OCI-LY7 (cell line): ENCODE results near the gene ABCD3. TPM values are rescaled to one million over a fixed set of nuclear protein-coding genes. Genes with fewer than 3 reads are reported as not detected.

Experiments
- BruUV-seq: library from RNA; stranded (reverse); fragments of 400-500 nt; replicated peaks from 2 replicates; lab custom pipeline; 2021; lab: Mats Ljungman, UMichigan
- CTCF ChIA-PET: fragments of 300-600 bp; sonication (Branson Sonifier 250); formaldehyde crosslinking; loops from one replicate; lab custom pipeline; 2022; ENCODE audit warnings: antibody characterized with exemption; ENCODE audit not compliant: unreplicated experiment; lab: Charles Lee
- POLR2A ChIA-PET: fragments of 300-600 bp; sonication (Branson Sonifier 250); formaldehyde crosslinking; loops from one replicate; lab custom pipeline; 2022; ENCODE audit warnings: antibody characterized with exemption; lab: Charles Lee
- DNase-seq: peaks from one replicate; pipeline ENCODE4 v3.0.0-alpha.2; 2015; ENCODE audit warnings: low spot score
- H2AFZ ChIP-seq: fragments of 200-600 bp; sonication (generic), shearing (Covaris generic); 2 replicates; pipeline ENCODE4 v1.6.1; 2014; ENCODE audit warnings: mild to moderate bottlenecking, antibody characterized with exemption, low read length, moderate library complexity
- H3K27ac ChIP-seq: fragments of 200-600 bp; sonication (generic); 2 replicates; pipeline ENCODE4 v1.5.1; 2014; ENCODE audit warnings: mixed run types, low read depth, mild to moderate bottlenecking, moderate library complexity, low read length, inconsistent platforms; ENCODE audit not compliant: poor library complexity, severe bottlenecking
- H3K36me3 ChIP-seq: fragments of 200-600 bp; sonication (generic); 2 replicates; pipeline ENCODE4 v1.6.1; 2014; ENCODE audit warnings: mild to moderate bottlenecking, antibody characterized with exemption, low read length, moderate library complexity, mixed read lengths; ENCODE audit not compliant: insufficient read depth
- H3K4me1 ChIP-seq: fragments of 200-600 bp; sonication (generic); 2 replicates; pipeline ENCODE4 v1.5.1; 2014; ENCODE audit warnings: mild to moderate bottlenecking, low read length; ENCODE audit not compliant: insufficient read depth, poor library complexity, severe bottlenecking
- H3K4me2 ChIP-seq: fragments of 200-600 bp; sonication (generic); 2 replicates; pipeline ENCODE4 v1.6.1; 2014; ENCODE audit warnings: mild to moderate bottlenecking, low read length
- H3K4me3 ChIP-seq: fragments of 200-600 bp; sonication (generic); 2 replicates; pipeline ENCODE4 v1.5.1; 2014; ENCODE audit warnings: mild to moderate bottlenecking, low read depth, low read length; ENCODE audit not compliant: poor library complexity, severe bottlenecking
- H3K79me2 ChIP-seq: fragments of 200-600 bp; sonication (generic); 2 replicates; pipeline ENCODE4 v1.6.1; 2016; ENCODE audit warnings: low read depth, mild to moderate bottlenecking, low read length, moderate library complexity, mixed read lengths; ENCODE audit not compliant: insufficient read depth
- H3K9me2 ChIP-seq: fragments of 200-600 bp; sonication (generic); 2 replicates; pipeline ENCODE4 v1.6.1; 2016; ENCODE audit warnings: mild to moderate bottlenecking, low read length, mixed read lengths; ENCODE audit not compliant: insufficient read depth
- H3K9me3 ChIP-seq: fragments of 200-600 bp; sonication (generic); 2 replicates; pipeline ENCODE4 v1.6.1; 2014; ENCODE audit warnings: mild to moderate bottlenecking, mixed run types, low read length, mixed read lengths
- H4K20me1 ChIP-seq: fragments of 200-600 bp; sonication (generic); 2 replicates; pipeline ENCODE4 v1.6.1; 2014; ENCODE audit warnings: mild to moderate bottlenecking, antibody characterized with exemption, low read length, moderate library complexity, mixed read lengths; ENCODE audit not compliant: insufficient read depth
- EZH2phosphoT487 ChIP-seq: fragments of 200-600 bp; sonication (generic); IDR thresholded peaks from 2 replicates; pipeline ENCODE4 v1.6.1; 2018; ENCODE audit warnings: low read depth, borderline replicate concordance, mild to moderate bottlenecking, mixed run types, antibody characterized with exemption, low read length, moderate library complexity, mixed read lengths
- intact Hi-C: fragments of 100-400 bp; cut with micrococcal nuclease; formaldehyde crosslinking; loops from one replicate; pipeline ENCODE4 v1.10.0; 2022; ENCODE audit not compliant: unreplicated experiment
- total RNA-seq, 2 experiments: library from RNA; depleted of rRNA in 1 of 2; stranded (reverse); fragments of >200 nt in 1 of 2; shearing (Covaris generic) in 1 of 2; gene quantifications; 2 replicates each; pipeline ENCODE4 v1.2.3, GENCODE V29; 2014 to 2022
- TF ChIP-seq, protein P1 (sequence below): fragments of 200-600 bp; sonication (generic); conservative IDR thresholded peaks from 2 replicates; pipeline ENCODE4 v1.5.1; 2014; ENCODE audit warnings: mild to moderate bottlenecking, antibody characterized with exemption, low read length, moderate library complexity, mixed read lengths

Gene ABCD3
- total RNA-seq, 2 experiments from 2014 or later, result 18.3 to 33.8 TPM

DNA sequence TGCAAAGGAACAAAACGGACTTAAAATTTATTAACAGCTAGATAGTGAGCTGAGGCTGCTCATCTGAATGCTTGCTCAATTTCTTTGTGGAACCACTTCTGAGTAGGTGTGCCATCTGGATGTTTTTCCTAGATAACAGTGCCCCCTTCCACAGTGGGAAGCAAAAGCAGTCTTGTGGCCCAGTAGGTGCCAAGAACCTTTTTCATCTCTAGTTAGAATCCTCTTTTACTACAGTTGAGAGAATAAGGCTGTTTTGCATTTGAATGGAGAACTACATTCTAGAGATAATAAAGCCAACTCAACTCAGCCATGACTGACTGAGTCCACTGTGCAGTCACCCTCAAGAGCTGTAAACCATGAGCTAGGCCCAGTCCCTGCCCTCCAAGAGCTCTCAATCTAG is 110.1 kb downstream of the ABCD3 start:
- DNase-seq, result no peak
- Histone ChIP-seq H3K4me3 (no peak overlapping the region), H3K9me2 (no peaks in the 10 kb centered on the region), H3K4me2 (no peak overlapping the region), H3K27ac (no peak overlapping the region), H4K20me1 (no peaks in the 10 kb centered on the region), H3K4me1 (no peaks in the 10 kb centered on the region), H3K79me2 (no peaks in the 10 kb centered on the region), H2AFZ (no peak overlapping the region), H3K36me3 (no peaks in the 10 kb centered on the region), H3K9me3 (no peaks in the 10 kb centered on the region)
- BruUV-seq, result no TSS peak
- ChIA-PET CTCF (no interaction called here), POLR2A (no interaction called here)
- no peak for TF ChIP-seq EZH2phosphoT487
- TF ChIP-seq, protein P1, sequence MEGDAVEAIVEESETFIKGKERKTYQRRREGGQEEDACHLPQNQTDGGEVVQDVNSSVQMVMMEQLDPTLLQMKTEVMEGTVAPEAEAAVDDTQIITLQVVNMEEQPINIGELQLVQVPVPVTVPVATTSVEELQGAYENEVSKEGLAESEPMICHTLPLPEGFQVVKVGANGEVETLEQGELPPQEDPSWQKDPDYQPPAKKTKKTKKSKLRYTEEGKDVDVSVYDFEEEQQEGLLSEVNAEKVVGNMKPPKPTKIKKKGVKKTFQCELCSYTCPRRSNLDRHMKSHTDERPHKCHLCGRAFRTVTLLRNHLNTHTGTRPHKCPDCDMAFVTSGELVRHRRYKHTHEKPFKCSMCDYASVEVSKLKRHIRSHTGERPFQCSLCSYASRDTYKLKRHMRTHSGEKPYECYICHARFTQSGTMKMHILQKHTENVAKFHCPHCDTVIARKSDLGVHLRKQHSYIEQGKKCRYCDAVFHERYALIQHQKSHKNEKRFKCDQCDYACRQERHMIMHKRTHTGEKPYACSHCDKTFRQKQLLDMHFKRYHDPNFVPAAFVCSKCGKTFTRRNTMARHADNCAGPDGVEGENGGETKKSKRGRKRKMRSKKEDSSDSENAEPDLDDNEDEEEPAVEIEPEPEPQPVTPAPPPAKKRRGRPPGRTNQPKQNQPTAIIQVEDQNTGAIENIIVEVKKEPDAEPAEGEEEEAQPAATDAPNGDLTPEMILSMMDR, result no peak
- intact Hi-C loops, result no loop called here

DNA sequence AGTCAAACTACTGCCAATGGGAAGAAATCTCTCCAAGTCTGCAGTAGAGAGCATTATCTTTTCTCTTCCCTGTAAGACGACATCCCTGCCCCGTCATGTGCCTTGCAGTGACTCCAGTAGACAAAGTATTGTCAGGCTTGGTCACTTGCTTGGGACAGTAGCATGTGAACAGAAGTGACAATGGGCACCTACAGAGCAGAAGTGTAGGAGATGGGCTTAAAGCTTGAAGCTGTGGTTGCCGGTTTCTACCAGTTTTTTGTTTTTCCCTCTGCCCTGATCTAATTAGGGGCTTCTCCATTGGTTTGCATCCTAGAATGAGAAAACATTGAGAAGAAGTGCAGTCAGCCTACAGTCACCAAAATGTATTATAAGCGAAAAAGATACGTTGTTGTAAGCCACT is 110.6 kb downstream of the ABCD3 start:
- no TSS peak for BruUV-seq
- Histone ChIP-seq H3K27ac (no peak overlapping the region), H4K20me1 (no peaks in the 10 kb centered on the region), H3K9me2 (no peaks in the 10 kb centered on the region), H3K4me1 (no peaks in the 10 kb centered on the region), H3K36me3 (no peaks in the 10 kb centered on the region), H3K79me2 (no peaks in the 10 kb centered on the region), H3K9me3 (no peaks in the 10 kb centered on the region), H2AFZ (no peak overlapping the region), H3K4me3 (no peak overlapping the region), H3K4me2 (no peak overlapping the region)
- ChIA-PET POLR2A (no interaction called here), CTCF (no interaction called here)
- DNase-seq, result no peak
- intact Hi-C loops, result no loop called here
- TF ChIP-seq, protein P1, result no peak
- TF ChIP-seq EZH2phosphoT487, result no peak

GRCh38 chr1:94529416-94529815 is 111.2 kb downstream of the ABCD3 start:
- no TSS peak for BruUV-seq
- no peak overlapping the region for H3K27ac ChIP-seq
- no peaks in the 10 kb centered on the region for H3K79me2 ChIP-seq
- no peak overlapping the region for H3K4me2 ChIP-seq
- TF ChIP-seq, protein P1, result no peak
- TF ChIP-seq EZH2phosphoT487, result no peak
- ChIA-PET POLR2A (interaction anchor here (1.2 kb wide), 1 partner anchor 13 kb away, joined by 7 read pairs; no protein-coding TSS in a partner anchor), CTCF (no interaction called here)
- no peak for DNase-seq
- H3K4me1 ChIP-seq, result no peaks in the 10 kb centered on the region
- H3K9me2 ChIP-seq, result no peaks in the 10 kb centered on the region
- intact Hi-C loops, result no loop called here
- H3K9me3 ChIP-seq, result no peaks in the 10 kb centered on the region
- H3K36me3 ChIP-seq, result no peaks in the 10 kb centered on the region
- no peak overlapping the region for H3K4me3 ChIP-seq
- no peak overlapping the region for H2AFZ ChIP-seq
- no peaks in the 10 kb centered on the region for H4K20me1 ChIP-seq
